RPMI7951 (cell line): ENCODE results near the gene RHOT1. TPM values are rescaled to one million over a fixed set of nuclear protein-coding genes. Genes with fewer than 3 reads are reported as not detected.
"Not testable (repeated sequence)": the region's sequence is repeated elsewhere in the genome, so short reads cannot be mapped to it uniquely, and the experiment has no call there.

ENCODE experiments used
- DNase-seq: peaks from one replicate; pipeline ENCODE4 v3.0.0-alpha.2; 2012; ENCODE audit warnings: low read depth
- total RNA-seq: library from RNA; depleted of rRNA; stranded (reverse); fragments of >200 nt; shearing (Covaris generic); gene quantifications from 2 replicates; pipeline ENCODE4 v1.2.3, GENCODE V29; 2014

RHOT1 gene
- total RNA-seq, 1 experiment from 2014 or later = 43.4 TPM

- DNase-seq = no peak
These were observed 17.1 kb upstream of the RHOT1 start for GRCh38 chr17:32124985-32125847.

DNA sequence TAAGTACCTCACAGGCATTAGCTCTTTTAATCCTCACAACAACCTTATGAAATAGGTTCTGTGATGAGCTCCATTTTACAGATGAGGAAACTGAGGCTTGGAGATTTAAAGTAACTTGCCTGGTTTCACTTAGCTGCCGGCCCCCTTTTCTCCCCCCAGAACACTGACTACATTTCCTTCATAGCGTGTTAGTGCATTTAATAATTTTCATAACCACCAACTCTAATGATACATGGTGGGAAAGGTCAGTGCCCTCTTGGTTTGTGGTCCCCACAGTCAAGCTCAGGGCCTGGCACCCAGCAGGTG is 16.5 kb upstream of the RHOT1 start:
- no peak for DNase-seq

DNA sequence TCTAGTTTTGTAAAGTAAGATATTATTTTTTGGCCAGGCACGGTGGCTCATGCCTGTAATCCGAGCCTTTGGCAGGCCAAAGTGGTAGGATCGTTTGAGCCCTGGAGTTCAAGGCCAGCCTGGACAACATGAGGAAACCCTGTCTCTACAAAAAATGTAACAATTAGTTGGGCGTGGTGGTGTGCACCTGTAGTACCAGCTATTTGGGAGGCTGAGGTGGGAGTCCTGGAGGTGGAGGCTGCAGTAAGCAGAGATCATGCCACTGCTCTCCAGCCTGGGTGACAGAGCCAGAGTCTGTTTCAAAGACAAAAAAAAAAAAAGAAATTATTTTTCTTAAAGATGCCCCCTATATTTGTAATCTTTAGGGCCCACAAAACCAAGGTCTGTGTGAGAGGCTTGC is 16.0 kb upstream of the RHOT1 start:
- no peak for DNase-seq

DNA sequence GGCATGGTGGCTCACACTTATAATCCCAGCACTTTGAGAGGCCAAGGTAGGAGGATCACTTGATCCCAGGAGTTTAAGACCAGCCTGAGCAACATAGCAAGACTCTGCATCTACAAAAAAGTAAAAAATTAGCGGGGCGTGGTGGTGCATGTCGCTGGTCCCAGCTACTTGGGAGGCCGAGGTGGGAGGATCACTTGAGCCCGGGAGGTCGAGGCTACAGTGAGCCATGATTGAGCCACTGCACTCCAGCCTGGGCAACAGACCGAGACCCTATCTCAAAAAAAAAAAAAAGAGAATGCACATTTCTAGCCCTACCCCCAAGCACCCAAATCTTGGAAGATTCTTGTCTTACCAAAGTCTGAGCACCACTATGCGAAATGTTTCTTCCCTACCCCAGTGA is 15.6 kb upstream of the RHOT1 start:
- no peak for DNase-seq

DNA sequence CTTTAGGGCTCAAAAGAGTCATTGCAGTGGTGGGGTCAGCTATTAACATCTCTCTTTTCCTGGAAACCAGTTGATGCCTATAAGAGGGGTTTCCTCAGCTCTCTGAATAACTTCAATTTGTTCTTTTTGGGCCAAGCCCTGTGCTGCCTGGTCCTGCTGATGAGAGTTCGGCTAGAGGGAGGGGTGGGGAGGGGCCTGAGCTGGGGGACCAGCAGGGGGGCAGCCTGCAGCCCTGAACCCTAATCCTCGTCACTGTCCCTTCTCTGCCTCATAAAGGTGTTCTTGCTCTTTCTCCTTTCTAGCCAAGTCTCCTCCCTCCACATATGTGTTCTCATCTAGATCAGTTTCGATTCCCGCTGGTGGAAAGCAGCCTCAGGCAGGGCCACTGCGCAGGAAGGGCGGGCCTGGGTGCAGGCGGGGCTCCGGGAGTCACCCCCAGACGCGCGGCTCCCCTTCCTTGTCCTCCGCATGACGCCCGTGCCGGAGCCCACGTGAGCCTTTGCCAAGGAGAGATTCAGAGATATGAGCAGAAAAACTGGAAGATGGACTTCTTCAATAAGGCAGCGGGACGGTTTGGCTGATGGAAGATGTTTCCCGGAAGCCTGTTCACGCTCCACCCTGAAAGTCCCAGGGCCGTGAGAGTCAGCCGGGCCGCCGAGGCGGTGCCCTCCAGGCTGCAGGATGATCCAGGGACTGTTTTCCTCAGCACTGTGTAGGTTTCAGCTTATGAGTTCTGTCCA is 15.0 kb upstream of the RHOT1 start:
- DNase-seq = peak; percentile 83

DNA sequence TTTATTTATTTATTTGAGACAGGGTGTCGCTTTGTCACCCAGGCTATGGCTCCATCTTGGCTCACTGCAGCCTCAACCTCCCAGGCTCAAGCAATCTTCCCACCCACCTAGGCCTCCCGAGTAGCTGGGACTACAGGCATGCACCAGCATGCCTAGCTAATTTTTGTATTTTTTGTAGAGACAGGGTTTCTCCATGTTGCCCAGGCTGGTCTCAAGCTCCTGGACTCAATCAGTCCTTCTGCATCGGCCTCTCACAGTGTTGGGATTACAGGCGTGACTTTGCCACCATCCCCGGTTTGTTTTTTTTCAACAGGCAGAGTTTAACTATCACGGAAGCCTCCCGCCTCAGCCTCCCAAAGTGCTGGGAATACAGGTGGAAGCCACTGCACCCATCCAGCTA is 13.8 kb upstream of the RHOT1 start:
- not testable (repeated sequence) for DNase-seq

GRCh38 chr17:32135497-32136117 is 6.7 kb upstream of the RHOT1 start:
- peak; percentile 29 for DNase-seq

DNA sequence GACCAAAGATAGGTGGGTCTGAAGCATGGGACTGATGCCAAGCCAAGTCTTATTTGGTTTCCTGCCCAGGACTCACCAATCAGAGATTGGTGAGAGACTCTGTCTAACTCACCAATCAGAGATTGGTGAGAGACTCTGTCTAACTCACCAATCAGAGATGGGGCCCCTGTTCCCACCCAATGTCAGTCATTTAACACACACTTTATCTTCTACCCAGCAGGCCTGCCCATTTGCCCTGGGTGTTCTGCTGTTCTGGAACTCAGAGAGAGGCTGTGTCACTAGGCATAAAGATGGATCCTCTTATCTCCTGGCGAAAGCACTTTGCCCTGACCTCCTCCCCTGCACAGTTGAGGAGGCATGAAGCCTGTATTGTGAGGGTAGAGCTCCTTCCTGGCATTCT is 5.4 kb upstream of the RHOT1 start:
- DNase-seq = no peak

GRCh38 chr17:32139504-32139903 is 2.8 kb upstream of the RHOT1 start:
- not testable (repeated sequence) for DNase-seq

GRCh38 chr17:32141258-32141657 is 1.0 kb upstream of the RHOT1 start:
- DNase-seq = peak; percentile 60

DNA sequence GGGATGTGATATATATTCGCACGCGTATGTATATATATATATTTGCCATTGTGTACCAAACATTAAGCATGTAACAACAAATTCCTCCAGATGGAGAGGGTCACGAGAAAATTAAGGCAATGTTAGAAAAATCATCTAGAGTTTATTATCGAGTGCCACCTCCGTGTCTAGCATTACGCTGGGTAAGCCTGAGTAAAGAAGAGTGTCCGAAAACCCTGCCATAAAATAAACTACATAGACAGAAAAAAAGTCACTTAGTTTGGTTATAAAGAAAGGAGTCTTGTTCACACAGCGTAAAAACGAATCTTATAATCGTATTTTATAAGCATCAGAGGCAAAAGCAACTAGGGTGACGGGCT is 644 bp upstream of the RHOT1 start:
- no peak for DNase-seq

- DNase-seq = peak; percentile 44
These were observed 690 bp downstream of the RHOT1 start for GRCh38 chr17:32142857-32143526.

DNA sequence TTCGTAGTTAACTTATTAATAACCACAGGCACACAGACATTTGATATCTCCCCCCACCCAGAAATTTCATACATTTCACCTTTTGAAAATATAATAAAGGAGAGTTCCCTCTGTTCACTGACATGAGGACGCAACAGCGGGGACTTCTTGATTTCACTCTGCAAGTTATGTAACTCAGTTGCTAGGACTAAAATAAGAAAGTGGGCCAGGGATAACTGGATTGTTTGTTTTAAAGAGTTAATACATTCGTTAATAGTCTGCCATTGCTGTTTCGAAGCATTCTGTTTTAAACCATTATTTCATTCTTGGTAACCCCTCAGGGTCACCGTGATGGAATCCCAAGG is 1.2 kb downstream of the RHOT1 start:
- DNase-seq = no peak

GRCh38 chr17:32144442-32144841 is 2.1 kb downstream of the RHOT1 start:
- not testable (repeated sequence) for DNase-seq

GRCh38 chr17:32148351-32148750 is 6.0 kb downstream of the RHOT1 start:
- DNase-seq = no peak

DNA sequence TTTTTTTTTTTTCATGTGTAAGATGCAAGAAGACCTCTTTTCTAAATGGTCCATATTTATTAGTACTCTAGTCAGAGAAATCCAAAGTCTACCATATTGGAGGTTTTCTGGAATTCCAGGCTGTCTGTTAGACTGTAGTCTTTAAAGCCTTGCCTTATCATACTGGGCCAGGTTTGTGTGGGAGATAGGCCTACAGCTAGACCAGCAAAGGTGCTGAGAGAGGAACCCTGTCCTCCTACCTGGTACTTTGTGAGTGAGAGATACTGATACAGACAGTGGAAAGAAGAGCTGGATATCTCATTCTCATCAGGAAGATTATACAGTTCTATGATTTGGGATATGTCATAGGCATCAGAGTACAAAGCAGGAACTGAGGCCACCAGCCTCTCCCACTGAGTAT is 8.1 kb downstream of the RHOT1 start:
- no peak for DNase-seq

- DNase-seq = no peak
These were observed 9.8 kb downstream of the RHOT1 start for GRCh38 chr17:32152130-32152529.

DNA sequence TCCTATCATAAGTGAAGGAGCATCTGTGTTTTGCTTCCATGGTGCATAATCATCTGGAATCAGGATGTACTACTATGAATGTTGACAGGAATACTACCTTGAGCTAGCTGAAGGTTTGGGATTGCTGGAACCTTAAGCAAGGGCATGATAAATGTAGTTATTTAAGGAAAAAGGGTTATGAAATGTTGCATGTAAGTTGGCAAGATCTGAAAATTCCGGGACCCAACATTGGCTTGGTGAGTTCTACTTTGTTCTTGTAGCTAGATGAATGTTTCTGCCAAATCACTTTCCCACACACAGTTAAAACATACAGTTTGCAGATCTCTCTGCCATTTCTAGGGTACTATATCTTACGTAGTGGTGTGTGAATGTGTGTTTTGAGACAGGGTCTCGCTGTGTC is 13.6 kb downstream of the RHOT1 start:
- no peak for DNase-seq

DNA sequence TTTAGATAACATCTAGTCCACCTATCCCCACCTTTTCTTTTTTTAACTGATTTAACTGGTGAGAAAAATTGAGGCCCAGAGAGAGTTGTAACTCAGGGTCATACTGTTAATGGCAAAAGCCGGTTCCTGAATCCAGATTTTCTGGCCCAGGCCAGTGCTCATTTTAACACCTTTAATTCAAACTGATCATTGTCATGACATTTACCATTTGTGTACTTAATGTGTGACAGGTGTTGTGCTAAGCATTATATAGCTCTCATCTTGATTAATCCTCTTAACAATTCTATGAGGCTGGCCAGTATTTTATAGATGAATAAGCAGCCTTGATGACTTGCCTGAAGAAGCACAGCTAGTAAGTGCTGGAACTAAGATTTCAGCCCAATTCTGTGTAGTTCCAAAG is 14.4 kb downstream of the RHOT1 start:
- no peak for DNase-seq

DNA sequence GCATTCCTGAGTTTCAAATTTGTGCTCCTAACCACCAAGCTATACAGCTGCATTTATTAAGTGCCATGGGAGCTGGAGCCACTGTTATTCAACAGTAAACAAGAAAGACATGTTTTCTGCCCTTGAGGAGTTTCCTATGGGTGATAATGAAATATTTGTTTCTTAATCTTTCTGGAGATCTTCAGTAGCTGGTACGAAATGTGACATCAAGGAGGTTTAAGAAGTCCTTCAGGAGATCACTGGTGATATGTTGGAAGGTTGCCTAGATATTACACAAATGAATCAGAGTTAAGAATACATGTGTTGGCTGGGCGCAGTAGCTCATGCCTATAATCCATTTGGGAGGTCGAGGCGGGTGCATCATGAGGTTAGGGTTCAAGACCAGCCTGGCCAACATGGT is 14.9 kb downstream of the RHOT1 start:
- DNase-seq = no peak

DNA sequence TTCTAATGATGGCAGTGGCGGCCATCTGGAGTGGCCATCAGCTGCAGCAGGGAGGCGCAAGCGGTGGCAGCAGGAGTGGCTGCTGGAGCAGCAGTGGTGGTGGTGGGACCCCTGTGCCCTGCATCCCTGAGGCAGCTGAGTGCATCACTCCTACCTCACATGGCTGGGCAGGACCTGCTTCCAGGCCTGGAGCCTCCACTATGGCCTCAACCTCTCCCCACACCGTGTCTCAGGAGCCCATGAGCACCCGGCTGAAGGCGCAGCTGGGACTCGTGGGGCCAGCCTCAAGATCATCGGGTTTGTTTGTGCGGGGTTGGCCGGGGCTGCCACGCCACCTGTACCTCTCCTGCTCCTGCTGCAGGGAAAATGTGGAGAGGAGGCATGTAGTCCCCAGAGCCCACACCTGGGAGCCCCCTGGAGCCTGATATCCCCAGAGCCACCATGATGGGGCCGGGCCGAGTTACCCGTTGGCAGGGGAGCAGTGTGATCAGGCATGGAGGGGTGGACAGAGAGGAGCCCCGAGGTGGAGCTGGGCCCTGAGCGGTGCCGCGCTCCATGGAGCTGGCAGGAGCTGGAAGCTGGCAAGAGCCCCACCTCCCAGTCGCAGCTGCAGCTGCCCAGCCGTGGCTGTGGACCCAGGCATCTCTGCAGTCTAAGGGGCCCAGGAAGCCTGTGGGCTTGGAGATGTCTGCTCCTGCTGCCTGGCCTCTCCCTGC is 16.7 kb downstream of the RHOT1 start:
- no peak for DNase-seq
